NOMO-1 (cell line): ENCODE measurements around the gene CUL4A.

Source experiments
- DNase-seq, 2 experiments: peaks; one replicate each; lab custom pipeline; 2025; ENCODE audit not compliant: unreplicated experiment in 2 of 2; lab: John Stamatoyannopoulos, UW

CUL4A gene

GRCh38 chr13:113179374-113180230, 29.8 kb upstream of the CUL4A start:
- no peak for DNase-seq

- DNase-seq, result no peak
Measured at GRCh38 chr13:113182046-113182445, 27.4 kb upstream of the CUL4A start.

- DNase-seq, result no peak
Measured at GRCh38 chr13:113183450-113184129, 25.8 kb upstream of the CUL4A start.

GRCh38 chr13:113184568-113185440, 24.6 kb upstream of the CUL4A start:
- DNase-seq, result no peak

- DNase-seq, result peak in 1 of 2 experiments; percentile 29
Measured at GRCh38 chr13:113186061-113186900, 23.1 kb upstream of the CUL4A start.

GRCh38 chr13:113187263-113187669, 22.1 kb upstream of the CUL4A start:
- peak; percentile 56 to 80 for DNase-seq

GRCh38 chr13:113187883-113188665, 21.3 kb upstream of the CUL4A start:
- no peak for DNase-seq

GRCh38 chr13:113190181-113190580, 19.2 kb upstream of the CUL4A start:
- no peak for DNase-seq

- no peak for DNase-seq
Measured at GRCh38 chr13:113192279-113192678, 17.1 kb upstream of the CUL4A start.

- DNase-seq, result peak in 1 of 2 experiments; percentile 21
Measured at GRCh38 chr13:113192902-113193301, 16.5 kb upstream of the CUL4A start.

GRCh38 chr13:113195360-113195759, 14.1 kb upstream of the CUL4A start:
- DNase-seq, result no peak

GRCh38 chr13:113196970-113197737, 12.3 kb upstream of the CUL4A start:
- DNase-seq, result no peak

- DNase-seq, result no peak
Measured at GRCh38 chr13:113201815-113202214, 7.6 kb upstream of the CUL4A start.

GRCh38 chr13:113202912-113203311, 6.5 kb upstream of the CUL4A start:
- no peak for DNase-seq

- no peak for DNase-seq
Measured at GRCh38 chr13:113203507-113204377, 5.7 kb upstream of the CUL4A start.

- no peak for DNase-seq
Measured at GRCh38 chr13:113204378-113204734, 5.1 kb upstream of the CUL4A start.

- DNase-seq, result no peak
Measured at GRCh38 chr13:113205428-113205931, 3.9 kb upstream of the CUL4A start.

GRCh38 chr13:113207460-113207859, 2.0 kb upstream of the CUL4A start:
- DNase-seq, result no peak
